ENCODE data around the gene ANXA6. TPM values are rescaled to one million over a fixed set of nuclear protein-coding genes. Genes with fewer than 3 reads are reported as not detected.

Gene ANXA6
- total RNA-seq, 1 experiment from 2014 or later = 98.7 TPM

DNA sequence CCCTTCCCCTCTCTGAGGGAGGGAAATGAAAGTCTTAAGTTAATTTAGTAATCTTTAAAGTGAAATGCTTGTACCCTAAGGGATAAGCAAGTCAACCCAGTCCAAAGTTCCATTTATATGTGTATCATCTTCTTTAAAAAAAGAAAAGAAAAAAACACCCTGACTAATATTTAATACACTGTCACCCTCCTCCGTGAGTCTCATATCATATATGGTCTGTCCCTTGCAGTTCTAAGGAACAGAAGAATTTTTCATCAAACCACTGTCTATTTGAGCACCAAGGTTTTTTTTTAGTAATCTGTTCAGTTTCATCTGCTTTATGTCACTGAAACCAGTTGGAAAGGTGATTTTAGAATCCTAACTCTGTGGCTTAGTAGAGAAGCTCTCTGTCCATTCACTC lies 92.0 kb downstream of the ANXA6 start:
- Histone ChIP-seq H2BK120ac (ENCODE audit: low read depth, low read length, poor library complexity, severe bottlenecking) (no peak overlapping the region), H4K91ac (ENCODE audit: insufficient read length, low read depth, low read length) (no peak overlapping the region), H4K8ac (replicated peaks; ENCODE audit: insufficient read length, low read depth, low read length) (no peak overlapping the region), H2AFZ (ENCODE audit: low read length) (no peak overlapping the region), H3K4me1 (ENCODE audit: insufficient read depth, low read length) (no peaks in the 10 kb centered on the region), H3K27ac (ENCODE audit: insufficient read length, low read depth, low read length) (no peak overlapping the region), H3T11ph (ENCODE audit: low read length) (no peak overlapping the region), H2BK20ac (ENCODE audit: low read depth, low read length, poor library complexity, severe bottlenecking) (no peak overlapping the region), H3K18ac (ENCODE audit: insufficient read length, low read depth, low read length) (no peak overlapping the region), H3K9ac (ENCODE audit: extremely low read depth, insufficient read length, low read length) (no peak overlapping the region), H3K23ac (ENCODE audit: insufficient read length, low read depth, low read length) (no peak overlapping the region), H3K79me1 (ENCODE audit: insufficient read depth, low read depth, low read length, poor library complexity, severe bottlenecking) (no peaks in the 10 kb centered on the region), H2BK5ac (ENCODE audit: insufficient read length, low read length) (no peak overlapping the region), H2BK15ac (ENCODE audit: low read depth, low read length) (no peak overlapping the region), H2BK12ac (ENCODE audit: insufficient read length, low read depth, low read length) (no peak overlapping the region), H3K9me3 (ENCODE audit: control insufficient read depth, low read depth, low read length) (no peaks in the 10 kb centered on the region), H2AK5ac (ENCODE audit: insufficient read length, low read length) (no peak overlapping the region), H3K27me3 (ENCODE audit: insufficient read depth, low read length) (no peaks in the 10 kb centered on the region), H3K14ac (ENCODE audit: insufficient read depth, low read length) (no peak overlapping the region), H4K20me1 (ENCODE audit: control insufficient read depth, insufficient read depth, insufficient read length) (no peaks in the 10 kb centered on the region), H3K79me2 (ENCODE audit: insufficient read depth, low read length) (no peaks in the 10 kb centered on the region), H3K56ac (ENCODE audit: insufficient read length, low read depth, low read length) (no peak overlapping the region), H4K5ac (ENCODE audit: insufficient read length, low read depth, low read length) (no peak overlapping the region), H3K4me2 (ENCODE audit: insufficient read depth, insufficient read length, low read length) (no peak overlapping the region), H3K23me2 (ENCODE audit: insufficient read length, low read depth, low read length, poor library complexity, severe bottlenecking) (no peaks in the 10 kb centered on the region), H3K4ac (ENCODE audit: low read depth, low read length) (no peak overlapping the region)
- no peak for DNase-seq
- no peaks in the 10 kb centered on the region for H3K9me3 Mint-ChIP-seq
- WGBS (ENCODE audit: extremely low coverage, insufficient read length, low lambda C conversion rate) = no CpG with 5 or more reads among the region's 1 CpG
- no peak overlapping the region for H3K4me3 Mint-ChIP-seq
- H3K36me3 Mint-ChIP-seq (ENCODE audit: insufficient read depth in 1 of 3, low read depth in 3 of 3) = peaks cover 2 to 26% (median 24%) of the 10 kb centered on the region in 3 experiments
- peaks cover 21 to 24% of the 10 kb centered on the region in 2 experiments for H3K4me1 Mint-ChIP-seq
- no peaks in the 10 kb centered on the region for H3K27me3 Mint-ChIP-seq (ENCODE audit: low read depth)
- TF ChIP-seq, protein P1, sequence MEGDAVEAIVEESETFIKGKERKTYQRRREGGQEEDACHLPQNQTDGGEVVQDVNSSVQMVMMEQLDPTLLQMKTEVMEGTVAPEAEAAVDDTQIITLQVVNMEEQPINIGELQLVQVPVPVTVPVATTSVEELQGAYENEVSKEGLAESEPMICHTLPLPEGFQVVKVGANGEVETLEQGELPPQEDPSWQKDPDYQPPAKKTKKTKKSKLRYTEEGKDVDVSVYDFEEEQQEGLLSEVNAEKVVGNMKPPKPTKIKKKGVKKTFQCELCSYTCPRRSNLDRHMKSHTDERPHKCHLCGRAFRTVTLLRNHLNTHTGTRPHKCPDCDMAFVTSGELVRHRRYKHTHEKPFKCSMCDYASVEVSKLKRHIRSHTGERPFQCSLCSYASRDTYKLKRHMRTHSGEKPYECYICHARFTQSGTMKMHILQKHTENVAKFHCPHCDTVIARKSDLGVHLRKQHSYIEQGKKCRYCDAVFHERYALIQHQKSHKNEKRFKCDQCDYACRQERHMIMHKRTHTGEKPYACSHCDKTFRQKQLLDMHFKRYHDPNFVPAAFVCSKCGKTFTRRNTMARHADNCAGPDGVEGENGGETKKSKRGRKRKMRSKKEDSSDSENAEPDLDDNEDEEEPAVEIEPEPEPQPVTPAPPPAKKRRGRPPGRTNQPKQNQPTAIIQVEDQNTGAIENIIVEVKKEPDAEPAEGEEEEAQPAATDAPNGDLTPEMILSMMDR (conservative IDR thresholded peaks at IDR 0.05) = no peak
- no peak overlapping the region for H3K27ac Mint-ChIP-seq
